ENCODE results near the gene KARS1.

KARS1 gene

GRCh38 chr16:75629132-75629531 lies 18.3 kb downstream of the KARS1 start:
- Histone ChIP-seq H3F3A (ENCODE audit: insufficient read depth) (peaks cover 28% of the 10 kb centered on the region), H3K9ac (ENCODE audit: low read length) (no peak overlapping the region), H3K27me3 (ENCODE audit: low read length) (no peaks in the 10 kb centered on the region), H3K36me3 (ENCODE audit: low read length) (peaks cover 16% of the 10 kb centered on the region), H3K4me3 (ENCODE audit: insufficient read depth, low read length, poor library complexity, severe bottlenecking) (no peak overlapping the region), H3K9me3 (ENCODE audit: insufficient read depth, low read length) (no peaks in the 10 kb centered on the region), H4K20me1 (ENCODE audit: low read depth, low read length) (no peaks in the 10 kb centered on the region), H2AFZ (ENCODE audit: low read depth, low read length, severe bottlenecking) (no peak overlapping the region), H3K79me2 (ENCODE audit: insufficient read depth, low read length) (no peaks in the 10 kb centered on the region), H3K27ac (ENCODE audit: low read depth, low read length) (no peak overlapping the region), H3K9me2 (replicated peaks; ENCODE audit: insufficient read depth, low read length) (no peaks in the 10 kb centered on the region), H3K4me2 (ENCODE audit: low read depth, low read length, poor library complexity, severe bottlenecking) (no peak overlapping the region)
- TF ChIP-seq, protein P1, sequence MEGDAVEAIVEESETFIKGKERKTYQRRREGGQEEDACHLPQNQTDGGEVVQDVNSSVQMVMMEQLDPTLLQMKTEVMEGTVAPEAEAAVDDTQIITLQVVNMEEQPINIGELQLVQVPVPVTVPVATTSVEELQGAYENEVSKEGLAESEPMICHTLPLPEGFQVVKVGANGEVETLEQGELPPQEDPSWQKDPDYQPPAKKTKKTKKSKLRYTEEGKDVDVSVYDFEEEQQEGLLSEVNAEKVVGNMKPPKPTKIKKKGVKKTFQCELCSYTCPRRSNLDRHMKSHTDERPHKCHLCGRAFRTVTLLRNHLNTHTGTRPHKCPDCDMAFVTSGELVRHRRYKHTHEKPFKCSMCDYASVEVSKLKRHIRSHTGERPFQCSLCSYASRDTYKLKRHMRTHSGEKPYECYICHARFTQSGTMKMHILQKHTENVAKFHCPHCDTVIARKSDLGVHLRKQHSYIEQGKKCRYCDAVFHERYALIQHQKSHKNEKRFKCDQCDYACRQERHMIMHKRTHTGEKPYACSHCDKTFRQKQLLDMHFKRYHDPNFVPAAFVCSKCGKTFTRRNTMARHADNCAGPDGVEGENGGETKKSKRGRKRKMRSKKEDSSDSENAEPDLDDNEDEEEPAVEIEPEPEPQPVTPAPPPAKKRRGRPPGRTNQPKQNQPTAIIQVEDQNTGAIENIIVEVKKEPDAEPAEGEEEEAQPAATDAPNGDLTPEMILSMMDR (IDR thresholded peaks at IDR 0.05; ENCODE audit: insufficient read depth, low read length, poor library complexity, severe bottlenecking), result no peak
- no peak for TF ChIP-seq EZH2phosphoT487 (conservative IDR thresholded peaks at IDR 0.05; ENCODE audit: low read length)

DNA sequence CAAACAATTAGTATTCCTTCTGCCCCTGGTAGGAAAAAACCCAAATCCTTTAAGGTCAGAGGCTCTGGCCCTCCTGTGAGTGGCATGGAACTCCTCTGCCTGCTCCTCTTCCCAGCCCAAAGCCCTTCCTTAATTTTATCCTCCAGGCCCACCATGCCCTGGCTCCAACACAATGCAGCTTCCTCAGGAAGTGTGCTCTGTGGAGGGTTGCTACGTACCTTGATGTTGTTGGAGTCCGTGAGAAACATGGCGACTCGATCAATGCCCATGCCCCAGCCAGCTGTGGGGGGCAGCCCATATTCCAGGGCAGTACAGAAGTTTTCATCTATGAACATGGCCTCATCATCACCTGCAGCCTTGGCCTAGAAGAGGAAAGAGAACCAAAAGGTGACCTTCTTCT lies 19.1 kb downstream of the KARS1 start:
- TF ChIP-seq EZH2phosphoT487 (conservative IDR thresholded peaks at IDR 0.05; ENCODE audit: low read length), result no peak
- TF ChIP-seq, protein P1 (IDR thresholded peaks at IDR 0.05; ENCODE audit: insufficient read depth, low read length, poor library complexity, severe bottlenecking), result no peak
- H3K27ac ChIP-seq (ENCODE audit: low read depth, low read length), result no peak overlapping the region
- no peak overlapping the region for H3K9ac ChIP-seq (ENCODE audit: low read length)
- H3K36me3 ChIP-seq (ENCODE audit: low read length), result peaks cover 12% of the 10 kb centered on the region
- no peaks in the 10 kb centered on the region for H3K9me2 ChIP-seq (replicated peaks; ENCODE audit: insufficient read depth, low read length)
- no peak overlapping the region for H3K4me3 ChIP-seq (ENCODE audit: insufficient read depth, low read length, poor library complexity, severe bottlenecking)
- no peak overlapping the region for H3K4me2 ChIP-seq (ENCODE audit: low read depth, low read length, poor library complexity, severe bottlenecking)
- H3K79me2 ChIP-seq (ENCODE audit: insufficient read depth, low read length), result no peaks in the 10 kb centered on the region
- H3F3A ChIP-seq (ENCODE audit: insufficient read depth), result peaks cover 32% of the 10 kb centered on the region
- H4K20me1 ChIP-seq (ENCODE audit: low read depth, low read length), result no peaks in the 10 kb centered on the region
- H3K27me3 ChIP-seq (ENCODE audit: low read length), result no peaks in the 10 kb centered on the region
- H3K9me3 ChIP-seq (ENCODE audit: insufficient read depth, low read length), result no peaks in the 10 kb centered on the region
- no peak overlapping the region for H2AFZ ChIP-seq (ENCODE audit: low read depth, low read length, severe bottlenecking)

- no peak overlapping the region for H3K4me2 ChIP-seq (ENCODE audit: low read depth, low read length, poor library complexity, severe bottlenecking)
- H3K9me2 ChIP-seq (replicated peaks; ENCODE audit: insufficient read depth, low read length), result no peaks in the 10 kb centered on the region
- H4K20me1 ChIP-seq (ENCODE audit: low read depth, low read length), result no peaks in the 10 kb centered on the region
- no peaks in the 10 kb centered on the region for H3K9me3 ChIP-seq (ENCODE audit: insufficient read depth, low read length)
- H3K27me3 ChIP-seq (ENCODE audit: low read length), result no peaks in the 10 kb centered on the region
- TF ChIP-seq, protein P1 (IDR thresholded peaks at IDR 0.05; ENCODE audit: insufficient read depth, low read length, poor library complexity, severe bottlenecking), result no peak
- no peak for TF ChIP-seq EZH2phosphoT487 (conservative IDR thresholded peaks at IDR 0.05; ENCODE audit: low read length)
- H3K27ac ChIP-seq (ENCODE audit: low read depth, low read length), result no peak overlapping the region
- H3K36me3 ChIP-seq (ENCODE audit: low read length), result peaks cover 12% of the 10 kb centered on the region
- no peak overlapping the region for H3K9ac ChIP-seq (ENCODE audit: low read length)
- H3K79me2 ChIP-seq (ENCODE audit: insufficient read depth, low read length), result no peaks in the 10 kb centered on the region; the same call in 1 of the 2 replicates
- no peak overlapping the region for H2AFZ ChIP-seq (ENCODE audit: low read depth, low read length, severe bottlenecking)
- peaks cover 33% of the 10 kb centered on the region for H3F3A ChIP-seq (ENCODE audit: insufficient read depth)
- no peak overlapping the region for H3K4me3 ChIP-seq (ENCODE audit: insufficient read depth, low read length, poor library complexity, severe bottlenecking)
Observed at GRCh38 chr16:75627851-75628250, 19.6 kb downstream of the KARS1 start.

All from SU-DHL-6 (cell line).